K562 (cell line): Measurements from ENCODE around the gene R3HDM2. TPM values are rescaled to one million over a fixed set of nuclear protein-coding genes. Genes with fewer than 3 reads are reported as not detected.

Experiments
- KHSRP ChIP-seq: fragments of 450-650 bp; IDR thresholded peaks from 2 replicates; pipeline ENCODE4 v1.6.1; 2017
- LARP7 ChIP-seq: fragments of 450-650 bp; IDR thresholded peaks from 2 replicates; pipeline ENCODE4 v1.6.1; 2016
- MAZ ChIP-seq, 2 experiments: fragments of 450-650 bp in 1 of 2; sonication (generic) in 1 of 2; formaldehyde crosslinking; IDR thresholded peaks in 1 of 2; conservative IDR thresholded peaks in 1 of 2; 2 replicates each; pipeline versions ENCODE4 v1.4.0 to v1.5.0; 2020; ENCODE audit warnings: mild to moderate bottlenecking in 1 of 2, missing genetic modification reagents in 1 of 2
- ZNF518B ChIP-seq: fragments of 250-450 bp; sonication (Bioruptor Pico); IDR thresholded peaks from 2 replicates; pipeline ENCODE4 v1.5.0; 2021; ENCODE audit warnings: mild to moderate bottlenecking, moderate library complexity
- polyA plus RNA-seq, 8 experiments: library from polyadenylated mRNA; depleted of rRNA in 4 of 8; stranded (reverse) in 5 of 8; unstranded in 3 of 8; fragments of >200 nt; fragmentation: Nextera tagmentation in 2 of 8; fragmentation: Illumina TruSeq in 1 of 8; extraction: Ambion mirVana in 2 of 8; extraction: Trizol in 1 of 8; gene quantifications; 2 replicates each; pipeline versions ENCODE4 v1.2.1 to v1.2.3, GENCODE V29; 2011 to 2014; ENCODE audit warnings: inconsistent platforms in 1 of 8, missing spikeins in 1 of 8
- total RNA-seq, 7 experiments: library from RNA; depleted of rRNA in 6 of 7; stranded (reverse); fragments of >200 nt in 6 of 7; fragmentation: Illumina TruSeq in 2 of 7; extraction: Trizol in 2 of 7; gene quantifications; 2 replicates each; pipeline versions ENCODE4 v1.2.1 to v1.2.3, GENCODE V29; 2011 to 2021; ENCODE audit warnings: low replicate concordance in 1 of 7
- TF ChIP-seq, protein P1 (sequence below), 2 experiments: fragments of 450-650 bp in 1 of 2; sonication (generic) in 1 of 2; formaldehyde crosslinking in 1 of 2; IDR thresholded peaks; 2 replicates each; pipeline versions ENCODE4 v1.7.1 to v1.9.0; 2016 to 2022; ENCODE audit warnings: inconsistent platforms in 1 of 2, mild to moderate bottlenecking in 1 of 2, missing genetic modification reagents in 1 of 2

The R3HDM2 gene
- total and polyA plus RNA-seq, 9 of the 15 experiments (the other 6 are each of a cell fraction or from before 2014, with no cell fraction given): 3.3 to 18.8 (median 9.0) TPM

DNA sequence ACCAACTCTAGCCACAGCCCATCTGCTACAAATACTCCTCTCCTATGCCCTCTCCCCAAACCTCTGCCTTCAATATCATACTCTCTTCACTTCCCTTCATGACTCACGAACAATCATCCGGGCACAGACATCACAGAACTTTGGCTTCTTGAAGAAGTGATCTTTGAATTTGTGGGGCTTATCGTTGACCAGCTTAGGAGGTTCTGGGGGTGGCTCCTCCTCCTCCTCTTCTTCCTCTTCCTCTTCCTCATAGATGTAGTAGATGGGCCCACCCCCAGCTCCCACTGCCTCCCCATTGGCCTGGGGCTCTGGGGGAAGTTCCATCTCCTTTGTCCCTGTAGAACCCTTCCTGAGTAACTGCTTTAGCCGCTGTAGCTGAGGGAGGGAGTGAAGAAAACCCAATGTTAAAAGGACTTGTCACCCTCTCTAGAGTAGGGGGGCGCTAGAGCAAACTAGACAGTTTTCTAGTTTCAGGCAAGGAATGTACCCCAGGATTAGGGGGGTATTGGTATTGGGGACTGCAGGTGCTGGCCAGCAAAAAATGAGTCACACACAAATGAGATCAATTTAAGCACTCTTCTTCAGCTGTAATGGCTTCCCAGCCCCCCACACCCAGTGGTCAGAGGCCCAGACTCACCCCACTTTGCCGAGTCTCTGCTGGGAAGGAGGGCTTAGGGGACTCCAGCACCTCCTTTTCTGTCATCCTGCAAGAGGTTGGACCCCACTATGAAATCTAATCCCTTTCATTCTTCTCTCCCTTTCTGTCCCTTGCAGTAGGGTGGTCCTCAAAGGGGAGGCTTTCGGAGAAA, 181.7 kb downstream of the R3HDM2 start (continued):
- TF ChIP-seq, protein P1, sequence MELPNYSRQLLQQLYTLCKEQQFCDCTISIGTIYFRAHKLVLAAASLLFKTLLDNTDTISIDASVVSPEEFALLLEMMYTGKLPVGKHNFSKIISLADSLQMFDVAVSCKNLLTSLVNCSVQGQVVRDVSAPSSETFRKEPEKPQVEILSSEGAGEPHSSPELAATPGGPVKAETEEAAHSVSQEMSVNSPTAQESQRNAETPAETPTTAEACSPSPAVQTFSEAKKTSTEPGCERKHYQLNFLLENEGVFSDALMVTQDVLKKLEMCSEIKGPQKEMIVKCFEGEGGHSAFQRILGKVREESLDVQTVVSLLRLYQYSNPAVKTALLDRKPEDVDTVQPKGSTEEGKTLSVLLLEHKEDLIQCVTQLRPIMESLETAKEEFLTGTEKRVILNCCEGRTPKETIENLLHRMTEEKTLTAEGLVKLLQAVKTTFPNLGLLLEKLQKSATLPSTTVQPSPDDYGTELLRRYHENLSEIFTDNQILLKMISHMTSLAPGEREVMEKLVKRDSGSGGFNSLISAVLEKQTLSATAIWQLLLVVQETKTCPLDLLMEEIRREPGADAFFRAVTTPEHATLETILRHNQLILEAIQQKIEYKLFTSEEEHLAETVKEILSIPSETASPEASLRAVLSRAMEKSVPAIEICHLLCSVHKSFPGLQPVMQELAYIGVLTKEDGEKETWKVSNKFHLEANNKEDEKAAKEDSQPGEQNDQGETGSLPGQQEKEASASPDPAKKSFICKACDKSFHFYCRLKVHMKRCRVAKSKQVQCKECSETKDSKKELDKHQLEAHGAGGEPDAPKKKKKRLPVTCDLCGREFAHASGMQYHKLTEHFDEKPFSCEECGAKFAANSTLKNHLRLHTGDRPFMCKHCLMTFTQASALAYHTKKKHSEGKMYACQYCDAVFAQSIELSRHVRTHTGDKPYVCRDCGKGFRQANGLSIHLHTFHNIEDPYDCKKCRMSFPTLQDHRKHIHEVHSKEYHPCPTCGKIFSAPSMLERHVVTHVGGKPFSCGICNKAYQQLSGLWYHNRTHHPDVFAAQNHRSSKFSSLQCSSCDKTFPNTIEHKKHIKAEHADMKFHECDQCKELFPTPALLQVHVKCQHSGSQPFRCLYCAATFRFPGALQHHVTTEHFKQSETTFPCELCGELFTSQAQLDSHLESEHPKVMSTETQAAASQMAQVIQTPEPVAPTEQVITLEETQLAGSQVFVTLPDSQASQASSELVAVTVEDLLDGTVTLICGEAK (IDR thresholded peaks at IDR 0.05): 0 out of 2 replicates have a peak, but pooled peaks have one; percentile 31
- TF ChIP-seq, protein P1 (CRISPR knock-in tag; IDR thresholded peaks at IDR 0.05): no peak
- TF ChIP-seq MAZ (CRISPR knock-in tag; conservative IDR thresholded peaks at IDR 0.05 in 1 of 2, IDR thresholded peaks at IDR 0.05 in 1 of 2): no peak
- TF ChIP-seq ZNF518B: no peak
- TF ChIP-seq LARP7: no peak
- no peak for TF ChIP-seq KHSRP
